Measurements from ENCODE around the gene RABGGTA. TPM values are rescaled to one million over a fixed set of nuclear protein-coding genes. Genes with fewer than 3 reads are reported as not detected.

The RABGGTA gene
- total RNA-seq, 1 donor, result 34.0 TPM

DNA sequence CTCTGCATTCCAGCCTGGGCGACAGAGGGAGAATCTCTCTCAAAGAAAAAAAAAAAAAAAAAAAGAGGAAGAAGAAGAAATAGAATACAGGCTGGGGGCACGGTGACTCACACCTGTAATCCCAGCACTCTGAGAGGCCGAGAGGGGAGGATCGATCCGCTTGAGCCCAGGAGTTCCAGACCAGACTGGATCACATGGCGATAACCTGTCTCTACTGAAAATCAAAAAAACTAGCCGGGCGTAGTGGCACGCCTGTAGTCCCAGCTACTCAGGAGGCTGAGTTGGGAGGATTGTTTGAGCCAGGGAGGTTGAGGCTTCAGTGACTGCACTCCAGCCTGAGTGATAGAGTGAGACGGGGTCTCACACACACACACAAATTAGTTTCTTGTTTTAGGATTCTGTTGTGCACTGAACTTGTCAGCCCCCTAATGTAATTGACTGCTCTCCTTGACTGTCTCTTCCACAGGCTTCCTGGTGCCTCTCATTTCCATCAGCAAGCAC, 28.0 kb downstream of the RABGGTA start:
- no peak for DNase-seq (ENCODE audit: insufficient read length, low spot score, missing footprints)
- H3K36me3 ChIP-seq (ENCODE audit: insufficient read depth, low read length), result peaks cover 27% of the 10 kb centered on the region
- peaks cover 10% of the 10 kb centered on the region for H4K20me1 ChIP-seq (ENCODE audit: insufficient read depth, low read length)
- peak overlapping the region; percentile 68 for H2AFZ ChIP-seq (ENCODE audit: low read length)
- peak overlapping the region; percentile 98 for H3K27ac ChIP-seq (ENCODE audit: low read depth, low read length)
- H3K27me3 ChIP-seq (ENCODE audit: insufficient read depth, low read length), result no peaks in the 10 kb centered on the region
- peaks cover 34% of the 10 kb centered on the region for H3K79me2 ChIP-seq (ENCODE audit: insufficient read depth, low read length)
- TF ChIP-seq, protein P1, sequence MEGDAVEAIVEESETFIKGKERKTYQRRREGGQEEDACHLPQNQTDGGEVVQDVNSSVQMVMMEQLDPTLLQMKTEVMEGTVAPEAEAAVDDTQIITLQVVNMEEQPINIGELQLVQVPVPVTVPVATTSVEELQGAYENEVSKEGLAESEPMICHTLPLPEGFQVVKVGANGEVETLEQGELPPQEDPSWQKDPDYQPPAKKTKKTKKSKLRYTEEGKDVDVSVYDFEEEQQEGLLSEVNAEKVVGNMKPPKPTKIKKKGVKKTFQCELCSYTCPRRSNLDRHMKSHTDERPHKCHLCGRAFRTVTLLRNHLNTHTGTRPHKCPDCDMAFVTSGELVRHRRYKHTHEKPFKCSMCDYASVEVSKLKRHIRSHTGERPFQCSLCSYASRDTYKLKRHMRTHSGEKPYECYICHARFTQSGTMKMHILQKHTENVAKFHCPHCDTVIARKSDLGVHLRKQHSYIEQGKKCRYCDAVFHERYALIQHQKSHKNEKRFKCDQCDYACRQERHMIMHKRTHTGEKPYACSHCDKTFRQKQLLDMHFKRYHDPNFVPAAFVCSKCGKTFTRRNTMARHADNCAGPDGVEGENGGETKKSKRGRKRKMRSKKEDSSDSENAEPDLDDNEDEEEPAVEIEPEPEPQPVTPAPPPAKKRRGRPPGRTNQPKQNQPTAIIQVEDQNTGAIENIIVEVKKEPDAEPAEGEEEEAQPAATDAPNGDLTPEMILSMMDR (IDR thresholded peaks at IDR 0.05; ENCODE audit: extremely low read depth, low read depth, low read length), result no peak
- no peaks in the 10 kb centered on the region for H3K9me3 ChIP-seq (ENCODE audit: low read depth, low read length)
- H3K4me2 ChIP-seq (ENCODE audit: insufficient read depth, low read length), result peak overlapping the region; percentile 88
- peak overlapping the region; percentile 92 for H3K4me3 ChIP-seq (ENCODE audit: insufficient read depth, low read length)
- H3K4me1 ChIP-seq (ENCODE audit: insufficient read depth, low read length), result peaks cover 22% of the 10 kb centered on the region

DNA sequence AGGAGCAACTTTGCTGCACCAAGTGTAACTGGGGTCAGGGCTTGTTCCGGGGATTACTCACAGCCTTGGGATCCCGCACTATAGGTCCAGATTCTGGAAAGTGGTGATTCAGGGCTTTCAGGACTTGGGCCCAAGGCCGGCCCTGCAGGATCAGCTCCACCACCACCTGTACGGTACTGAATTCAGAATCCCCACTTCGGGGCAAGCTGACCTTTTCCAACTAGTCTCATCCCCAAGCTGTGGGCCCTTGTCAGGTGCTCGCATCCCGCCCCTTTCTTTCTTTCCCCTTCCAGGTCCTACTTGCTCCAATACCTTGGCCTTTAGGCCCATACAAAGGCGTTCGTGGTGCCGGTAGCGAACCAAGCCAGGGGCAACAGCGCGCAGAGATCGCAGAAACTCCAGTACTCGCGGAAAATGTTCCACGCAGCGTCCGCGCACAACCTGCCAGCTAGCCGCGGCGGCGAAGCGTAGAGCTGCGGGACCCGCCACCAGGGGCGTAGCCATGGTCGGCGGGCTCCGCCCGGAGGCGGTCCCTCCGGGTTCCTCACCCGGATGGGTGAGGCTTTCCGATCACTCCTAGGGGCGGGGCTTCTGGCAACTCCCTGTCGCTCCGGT, 29.5 kb downstream of the RABGGTA start:
- Histone ChIP-seq H3K4me3 (ENCODE audit: insufficient read depth, low read length) (peak overlapping the region; percentile 92), H3K9me3 (ENCODE audit: low read depth, low read length) (no peaks in the 10 kb centered on the region)

DNA sequence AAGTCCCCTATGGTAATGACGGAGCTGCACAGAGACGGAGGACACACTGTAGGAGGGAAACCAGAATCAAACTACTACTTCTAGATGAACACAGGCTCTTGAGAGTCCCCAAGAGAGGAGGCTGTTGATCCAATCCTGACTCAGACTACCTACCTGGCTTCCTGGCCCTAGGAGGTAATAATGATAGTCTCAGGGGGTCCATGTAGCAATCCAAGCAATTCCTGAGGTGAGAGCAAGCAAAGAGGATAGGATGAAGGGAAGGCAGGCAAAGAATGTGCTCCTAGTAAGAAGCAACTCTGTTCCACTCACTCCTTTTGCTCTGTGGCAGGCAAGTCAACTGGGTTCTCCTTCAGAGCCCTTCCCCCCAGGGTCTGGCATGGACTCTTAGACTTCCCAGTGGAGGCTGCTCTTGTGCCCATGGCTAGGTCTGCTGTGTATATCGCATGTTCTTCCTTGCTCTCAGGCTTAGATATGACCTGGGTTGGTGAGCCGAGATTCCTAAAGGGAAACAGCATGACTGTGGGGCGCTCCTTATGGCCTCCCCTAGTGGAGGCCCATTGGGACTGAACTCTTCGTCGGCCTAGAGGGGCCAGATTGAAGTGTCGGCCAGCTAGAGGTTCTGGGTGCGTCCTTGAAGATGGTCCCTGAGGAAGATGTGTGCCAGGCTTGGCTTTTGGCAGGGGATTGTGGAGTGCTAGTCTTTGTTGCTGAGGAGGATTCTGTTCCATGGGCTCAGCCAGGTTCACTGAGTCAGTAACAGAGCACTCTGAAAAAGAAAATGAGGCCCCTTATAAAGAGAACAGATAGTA, 31.1 kb downstream of the RABGGTA start:
- no peaks in the 10 kb centered on the region for H3K27me3 ChIP-seq (ENCODE audit: insufficient read depth, low read length)
- peaks cover 58% of the 10 kb centered on the region for H3K36me3 ChIP-seq (ENCODE audit: insufficient read depth, low read length)
- H3K27ac ChIP-seq (ENCODE audit: low read depth, low read length), result peak overlapping the region; percentile 4
- no peak overlapping the region for H2AFZ ChIP-seq (ENCODE audit: low read length)
- no peaks in the 10 kb centered on the region for H3K9me3 ChIP-seq (ENCODE audit: low read depth, low read length)
- peaks cover 52% of the 10 kb centered on the region for H3K79me2 ChIP-seq (ENCODE audit: insufficient read depth, low read length)
- H3K4me3 ChIP-seq (ENCODE audit: insufficient read depth, low read length), result no peak overlapping the region
- TF ChIP-seq, protein P1 (IDR thresholded peaks at IDR 0.05; ENCODE audit: extremely low read depth, low read depth, low read length), result no peak
- peaks cover 26% of the 10 kb centered on the region for H3K4me1 ChIP-seq (ENCODE audit: insufficient read depth, low read length)
- peak overlapping the region; percentile 40 for H3K4me2 ChIP-seq (ENCODE audit: insufficient read depth, low read length)
- DNase-seq (ENCODE audit: insufficient read length, low spot score, missing footprints), result no peak
- H4K20me1 ChIP-seq (ENCODE audit: insufficient read depth, low read length), result peaks cover 12% of the 10 kb centered on the region

More for the DNA sequence above, 29.5 kb downstream of the RABGGTA start:
- H3K4me2 ChIP-seq (ENCODE audit: insufficient read depth, low read length), result peak overlapping the region; percentile 88
- H4K20me1 ChIP-seq (ENCODE audit: insufficient read depth, low read length), result peaks cover 11% of the 10 kb centered on the region
- peaks cover 26% of the 10 kb centered on the region for H3K4me1 ChIP-seq (ENCODE audit: insufficient read depth, low read length)
- peaks cover 37% of the 10 kb centered on the region for H3K79me2 ChIP-seq (ENCODE audit: insufficient read depth, low read length)
- DNase-seq (ENCODE audit: insufficient read length, low spot score, missing footprints), result peak; percentile 99
- H3K27me3 ChIP-seq (ENCODE audit: insufficient read depth, low read length), result no peaks in the 10 kb centered on the region
- peak overlapping the region; percentile 98 for H3K27ac ChIP-seq (ENCODE audit: low read depth, low read length)
- TF ChIP-seq, protein P1 (IDR thresholded peaks at IDR 0.05; ENCODE audit: extremely low read depth, low read depth, low read length), result peak; percentile 34
- H2AFZ ChIP-seq (ENCODE audit: low read length), result peak overlapping the region; percentile 95
- peaks cover 42% of the 10 kb centered on the region for H3K36me3 ChIP-seq (ENCODE audit: insufficient read depth, low read length)

DNA sequence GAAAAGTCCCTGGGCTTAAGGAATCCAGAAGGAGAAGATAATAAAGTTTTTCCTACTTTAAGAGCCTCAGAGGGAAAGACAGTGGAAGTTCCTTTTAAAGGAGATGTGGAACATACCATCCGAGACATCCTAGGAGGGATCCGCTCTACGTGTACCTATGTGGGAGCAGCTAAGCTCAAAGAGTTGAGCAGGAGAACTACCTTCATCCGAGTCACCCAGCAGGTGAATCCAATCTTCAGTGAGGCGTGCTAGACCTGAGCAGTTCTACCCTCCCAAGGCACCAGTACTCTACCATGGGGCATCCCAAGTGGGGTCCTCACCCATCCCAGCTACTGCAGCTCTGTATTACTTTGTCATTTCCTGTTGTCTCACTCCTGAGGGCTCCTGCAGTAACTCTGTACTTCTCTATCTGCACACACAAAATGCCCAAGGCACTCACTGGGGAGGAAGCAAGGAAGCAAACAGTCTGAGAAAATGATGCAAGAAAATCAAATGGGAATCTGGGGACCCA, 32.8 kb downstream of the RABGGTA start:
- Histone ChIP-seq H2AFZ (ENCODE audit: low read length) (no peak overlapping the region), H3K4me2 (ENCODE audit: insufficient read depth, low read length) (no peak overlapping the region), H3K4me1 (ENCODE audit: insufficient read depth, low read length) (peaks cover 42% of the 10 kb centered on the region), H3K27ac (ENCODE audit: low read depth, low read length) (no peak overlapping the region), H3K4me3 (ENCODE audit: insufficient read depth, low read length) (no peak overlapping the region), H3K27me3 (ENCODE audit: insufficient read depth, low read length) (no peaks in the 10 kb centered on the region), H3K79me2 (ENCODE audit: insufficient read depth, low read length) (peaks cover 64% of the 10 kb centered on the region), H4K20me1 (ENCODE audit: insufficient read depth, low read length) (peaks cover 12% of the 10 kb centered on the region), H3K9me3 (ENCODE audit: low read depth, low read length) (no peaks in the 10 kb centered on the region), H3K36me3 (ENCODE audit: insufficient read depth, low read length) (peaks cover 61% of the 10 kb centered on the region)
- DNase-seq (ENCODE audit: insufficient read length, low spot score, missing footprints), result no peak
- TF ChIP-seq, protein P1 (IDR thresholded peaks at IDR 0.05; ENCODE audit: extremely low read depth, low read depth, low read length), result no peak
